ENCODE measurements around the gene FLVCR1.

GRCh38 chr1:212819726-212820125 is 38.3 kb upstream of the FLVCR1 start:
- no peak for TF ChIP-seq CTCF (IDR thresholded peaks at IDR 0.05)
- no peak for TF ChIP-seq POLR2A (IDR thresholded peaks at IDR 0.05)
